GM18867 (cell line): ENCODE measurements around the gene RBM8A.

ENCODE experiments used
- ATAC-seq: cut with Tn5 transposase; IDR thresholded peaks from one replicate; pipeline ENCODE4 v1.9.1; 2021; ENCODE audit warnings: mild to moderate bottlenecking, moderate library complexity; ENCODE audit not compliant: unreplicated experiment

RBM8A gene

DNA sequence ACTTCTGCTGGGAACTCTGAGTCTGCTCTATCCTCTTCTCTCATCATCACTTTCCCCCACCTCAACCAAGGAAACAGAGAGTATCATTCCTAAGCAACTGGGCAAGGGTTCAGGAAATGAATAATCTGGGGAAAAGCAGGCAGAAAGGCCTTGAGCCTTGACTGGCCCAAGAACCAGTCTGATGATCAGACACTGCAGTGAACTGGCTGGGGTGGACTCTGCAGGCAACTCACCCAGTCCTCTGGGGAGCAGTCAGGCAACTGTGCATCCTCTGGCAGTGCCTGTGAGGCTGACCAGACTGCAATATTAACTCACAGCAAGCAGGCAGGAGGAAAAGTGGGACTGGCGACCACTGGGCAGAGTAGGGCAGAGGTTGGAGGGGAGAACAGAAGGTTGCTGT lies 42.6 kb downstream of the RBM8A start:
- ATAC-seq = no peak

DNA sequence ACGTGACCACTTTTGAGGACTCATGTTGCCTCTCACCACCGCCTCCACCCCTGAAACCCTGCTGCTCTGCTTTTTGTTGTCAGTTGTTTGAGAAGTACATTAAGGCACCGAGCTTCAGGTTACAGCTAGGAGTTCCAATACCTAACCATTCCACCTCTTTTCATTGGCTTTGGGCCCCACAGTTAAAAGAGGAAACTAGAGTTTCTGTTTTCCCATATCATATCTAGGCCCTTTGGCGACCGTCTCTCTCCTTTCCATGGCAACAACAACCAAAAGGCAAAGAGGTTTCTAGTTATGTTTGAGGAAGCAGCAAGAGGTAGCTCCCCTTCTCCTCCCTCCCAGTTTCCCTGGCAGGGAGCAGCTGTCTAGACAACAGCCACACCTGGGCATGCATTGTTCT lies 47.5 kb downstream of the RBM8A start:
- no peak for ATAC-seq

DNA sequence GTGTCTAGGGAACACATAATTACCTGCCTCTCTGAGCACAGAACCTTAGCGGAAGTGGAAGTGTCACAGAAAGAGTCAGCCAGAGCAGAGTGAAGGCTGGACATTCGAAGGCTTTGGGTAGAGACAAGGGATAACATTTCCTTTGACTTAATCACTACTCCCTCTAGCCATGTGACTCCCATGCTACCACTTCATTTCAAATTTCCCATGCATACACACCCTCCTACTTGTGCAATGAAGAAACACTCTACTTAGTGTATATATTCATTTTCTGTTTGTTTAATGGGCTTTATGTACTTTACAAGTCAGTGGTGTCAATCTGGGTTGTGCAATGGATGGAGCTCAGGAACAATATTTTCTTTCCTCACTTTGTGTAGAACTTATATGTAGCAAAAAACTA lies 48.6 kb downstream of the RBM8A start:
- ATAC-seq = no peak

DNA sequence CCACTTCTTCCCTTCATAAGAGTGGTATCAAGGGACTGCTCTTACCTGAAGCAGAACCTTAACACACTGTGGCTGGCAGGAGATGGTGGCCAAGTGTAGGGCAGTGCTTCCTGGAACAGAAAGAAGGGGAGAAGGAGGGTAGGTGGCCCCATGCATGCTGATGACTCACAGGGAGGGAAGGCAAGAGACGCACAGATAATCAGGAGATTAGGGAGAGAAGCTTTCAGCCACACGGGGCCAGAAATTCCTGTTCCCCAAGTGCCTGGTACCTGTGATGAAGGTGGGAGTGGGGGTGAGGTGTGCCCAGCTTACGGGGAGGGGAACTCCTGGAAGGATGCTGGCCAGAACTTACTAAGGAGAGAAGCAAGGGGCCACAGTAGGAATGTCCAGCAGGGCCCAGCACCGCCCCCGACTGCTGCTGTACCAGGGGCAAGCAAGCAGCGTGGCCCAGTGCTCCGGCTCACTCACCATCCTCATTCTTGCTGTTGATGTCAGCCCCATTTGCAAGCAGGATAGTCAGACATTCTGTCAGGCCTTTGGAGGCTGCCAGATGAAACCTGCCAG lies 49.3 kb downstream of the RBM8A start:
- no peak for ATAC-seq

DNA sequence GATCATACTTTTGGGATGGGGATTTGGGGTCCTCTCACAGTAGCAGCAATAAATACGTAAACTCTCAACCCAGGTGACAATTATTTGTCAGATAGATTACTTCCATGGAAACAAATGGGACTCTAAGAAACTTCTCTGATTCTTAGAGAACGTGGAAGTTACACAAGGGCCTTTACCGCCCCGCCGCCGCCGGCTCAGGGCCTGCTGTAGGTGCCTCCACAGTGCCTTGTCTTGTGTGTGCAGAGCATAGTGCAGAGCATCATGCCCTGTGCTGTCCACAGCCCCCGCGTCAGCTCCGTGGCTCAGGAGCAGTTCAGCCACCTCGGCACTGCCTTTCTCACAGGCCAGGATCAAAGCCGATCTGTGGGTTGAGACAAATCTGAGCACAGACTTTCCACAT lies 52.6 kb downstream of the RBM8A start:
- no peak for ATAC-seq

DNA sequence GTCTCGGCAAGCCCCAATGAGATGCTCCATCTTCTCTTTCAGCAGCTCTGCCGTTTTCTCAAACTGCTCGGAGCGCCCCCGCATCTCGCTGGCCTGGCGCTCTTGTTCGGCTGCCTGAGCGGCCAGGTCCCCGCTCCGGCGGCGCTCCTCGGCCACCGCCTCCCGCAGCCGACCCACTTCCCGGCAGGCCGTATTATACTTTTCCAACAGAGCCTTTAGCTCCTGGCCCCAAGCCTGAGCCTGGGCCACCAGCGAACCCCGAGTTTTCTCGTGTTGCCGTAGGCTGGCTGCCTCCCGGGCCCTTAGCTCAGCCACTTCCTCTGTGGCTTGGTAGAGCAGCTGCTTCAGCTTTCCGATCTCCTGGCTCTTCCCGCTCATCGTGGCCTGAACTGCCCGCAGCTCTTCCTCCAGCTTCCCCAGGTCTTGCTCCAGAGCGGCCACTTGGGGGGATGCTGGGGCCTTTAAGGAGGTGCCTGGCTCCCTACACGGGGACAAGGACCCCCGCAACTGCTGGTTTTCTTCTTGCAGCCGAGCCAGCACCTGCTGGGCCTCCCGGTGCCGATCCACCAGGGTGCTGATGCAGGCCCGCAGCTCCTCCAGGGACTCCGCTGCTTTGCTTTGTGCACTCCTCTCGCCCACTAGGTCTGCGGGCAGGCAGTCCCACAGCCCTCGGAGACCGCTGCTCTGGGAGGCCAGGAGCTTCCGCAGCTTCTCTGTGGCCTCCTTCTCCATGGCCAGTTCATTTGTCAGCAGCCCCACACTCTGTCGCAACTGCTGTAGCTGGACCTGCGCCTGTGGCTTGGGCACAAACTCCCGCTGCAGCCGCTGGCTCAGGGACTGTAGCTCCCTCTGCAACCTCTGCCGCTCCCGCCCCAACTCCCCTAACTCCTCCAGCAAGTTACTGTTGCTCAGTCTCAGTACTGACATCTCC lies 55.0 kb downstream of the RBM8A start:
- ATAC-seq = no peak
